GM12875 (cell line): Measurements from ENCODE around the gene DCAF8L2.

Experiments
- H3K4me3 ChIP-seq: one replicate; pipeline ENCODE4 v1.5.1; 2011; ENCODE audit warnings: low read depth, low read length, control low read depth
- TF ChIP-seq, protein P1 (sequence below): IDR thresholded peaks from 2 replicates; pipeline ENCODE4 v1.5.1; 2011; ENCODE audit warnings: low read depth, mild to moderate bottlenecking, control low read depth, inconsistent platforms, low read length, moderate library complexity, borderline replicate concordance; ENCODE audit not compliant: insufficient read depth

DCAF8L2 gene

DNA sequence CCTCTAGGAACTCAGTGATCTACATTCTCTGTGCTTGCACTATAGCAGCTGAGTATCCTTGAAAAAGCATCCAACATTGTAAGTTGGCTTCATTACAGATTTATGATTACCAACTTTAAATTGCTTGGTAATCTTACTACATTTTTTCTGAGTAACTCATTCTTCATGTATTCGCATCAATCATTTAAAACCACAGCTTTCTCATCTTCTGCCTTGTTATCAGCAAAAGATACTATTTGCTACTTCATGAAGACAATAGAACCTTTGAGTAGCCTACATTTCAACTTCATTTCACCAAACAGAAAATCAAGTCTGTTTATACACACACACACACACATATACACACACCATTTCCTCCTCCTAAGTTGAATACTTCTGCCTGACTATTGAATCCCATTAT lies 6.2 kb upstream of the DCAF8L2 start:
- no peak overlapping the region for H3K4me3 ChIP-seq
- TF ChIP-seq, protein P1, sequence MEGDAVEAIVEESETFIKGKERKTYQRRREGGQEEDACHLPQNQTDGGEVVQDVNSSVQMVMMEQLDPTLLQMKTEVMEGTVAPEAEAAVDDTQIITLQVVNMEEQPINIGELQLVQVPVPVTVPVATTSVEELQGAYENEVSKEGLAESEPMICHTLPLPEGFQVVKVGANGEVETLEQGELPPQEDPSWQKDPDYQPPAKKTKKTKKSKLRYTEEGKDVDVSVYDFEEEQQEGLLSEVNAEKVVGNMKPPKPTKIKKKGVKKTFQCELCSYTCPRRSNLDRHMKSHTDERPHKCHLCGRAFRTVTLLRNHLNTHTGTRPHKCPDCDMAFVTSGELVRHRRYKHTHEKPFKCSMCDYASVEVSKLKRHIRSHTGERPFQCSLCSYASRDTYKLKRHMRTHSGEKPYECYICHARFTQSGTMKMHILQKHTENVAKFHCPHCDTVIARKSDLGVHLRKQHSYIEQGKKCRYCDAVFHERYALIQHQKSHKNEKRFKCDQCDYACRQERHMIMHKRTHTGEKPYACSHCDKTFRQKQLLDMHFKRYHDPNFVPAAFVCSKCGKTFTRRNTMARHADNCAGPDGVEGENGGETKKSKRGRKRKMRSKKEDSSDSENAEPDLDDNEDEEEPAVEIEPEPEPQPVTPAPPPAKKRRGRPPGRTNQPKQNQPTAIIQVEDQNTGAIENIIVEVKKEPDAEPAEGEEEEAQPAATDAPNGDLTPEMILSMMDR: no peak

DNA sequence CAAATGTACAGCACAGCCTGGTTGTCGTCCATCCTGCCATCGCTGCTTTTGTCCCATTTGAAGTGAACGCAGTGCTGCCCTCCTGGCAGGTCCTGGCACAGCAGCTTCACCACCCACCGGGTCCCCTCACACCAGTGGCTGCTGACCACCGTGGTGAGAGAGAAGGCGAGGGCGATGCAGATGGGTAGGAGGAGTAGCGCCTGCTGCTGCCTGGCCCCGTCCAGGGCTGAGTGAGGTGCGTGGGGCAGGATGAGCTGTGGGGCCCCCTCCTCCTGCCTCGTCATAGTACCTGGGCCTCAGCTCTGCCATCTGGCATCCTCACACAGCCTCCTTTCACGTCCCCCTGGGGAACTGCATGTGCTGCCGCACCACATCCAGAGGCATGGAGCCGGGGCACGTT lies 1.8 kb downstream of the DCAF8L2 start:
- no peak overlapping the region for H3K4me3 ChIP-seq
- TF ChIP-seq, protein P1: no peak

DNA sequence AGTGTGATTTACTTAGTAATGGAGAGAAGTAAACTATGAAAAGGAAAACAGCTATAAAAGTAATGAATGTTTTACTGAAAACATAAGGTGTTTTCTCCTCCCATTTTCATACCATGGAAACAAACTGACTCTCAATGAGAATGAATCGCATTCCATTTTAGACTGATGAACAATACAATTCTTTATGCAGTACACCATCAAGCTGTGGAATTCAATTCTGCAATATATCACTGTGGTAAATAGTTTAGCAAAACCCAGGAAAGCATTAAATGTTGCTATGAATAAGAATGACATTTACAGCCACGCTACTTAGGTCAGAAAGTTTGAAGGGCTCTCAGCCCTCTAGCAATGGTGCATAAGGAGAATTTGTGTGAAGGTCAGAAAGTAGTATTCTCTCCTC lies 7.4 kb downstream of the DCAF8L2 start:
- TF ChIP-seq, protein P1: no peak
- no peak overlapping the region for H3K4me3 ChIP-seq

DNA sequence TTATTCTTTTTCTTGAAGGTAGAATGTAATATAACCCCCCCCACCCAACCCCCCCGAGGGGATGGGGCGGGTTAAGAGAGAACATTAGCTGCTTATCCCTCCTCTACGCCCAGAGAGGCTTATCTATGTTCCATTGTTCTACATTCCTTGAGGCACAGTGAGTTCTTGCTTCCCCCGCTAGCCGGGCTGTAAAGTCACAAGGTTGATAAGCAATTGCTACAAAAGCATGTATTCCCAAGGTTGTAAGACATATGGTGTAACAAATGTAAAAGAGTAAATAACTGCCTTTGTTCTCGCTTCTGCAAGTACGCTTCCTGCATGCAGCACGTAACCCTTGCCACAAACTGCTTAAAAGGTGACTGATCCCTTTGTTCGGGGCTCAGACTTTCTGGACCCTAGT lies 8.2 kb downstream of the DCAF8L2 start:
- no peak overlapping the region for H3K4me3 ChIP-seq
- TF ChIP-seq, protein P1: no peak

DNA sequence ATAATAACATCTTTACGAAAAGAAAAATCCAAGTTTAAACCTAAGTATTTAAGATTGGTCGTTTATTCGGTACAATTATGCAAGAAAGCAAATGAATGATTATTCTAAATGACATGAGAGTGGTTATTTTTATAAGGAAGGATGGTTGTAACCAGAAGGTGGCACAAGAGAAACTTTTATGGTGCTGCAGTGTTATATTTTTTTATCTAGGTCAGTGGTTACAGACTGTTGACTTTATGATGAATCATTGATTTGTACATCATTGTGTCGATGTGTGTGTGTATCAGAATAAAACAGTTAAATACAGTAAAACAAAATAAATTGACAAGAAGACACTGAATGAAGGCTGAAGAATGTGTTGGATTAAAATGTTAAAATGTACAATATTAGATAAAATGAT lies 9.8 kb downstream of the DCAF8L2 start:
- H3K4me3 ChIP-seq: no peak overlapping the region
- TF ChIP-seq, protein P1: no peak

DNA sequence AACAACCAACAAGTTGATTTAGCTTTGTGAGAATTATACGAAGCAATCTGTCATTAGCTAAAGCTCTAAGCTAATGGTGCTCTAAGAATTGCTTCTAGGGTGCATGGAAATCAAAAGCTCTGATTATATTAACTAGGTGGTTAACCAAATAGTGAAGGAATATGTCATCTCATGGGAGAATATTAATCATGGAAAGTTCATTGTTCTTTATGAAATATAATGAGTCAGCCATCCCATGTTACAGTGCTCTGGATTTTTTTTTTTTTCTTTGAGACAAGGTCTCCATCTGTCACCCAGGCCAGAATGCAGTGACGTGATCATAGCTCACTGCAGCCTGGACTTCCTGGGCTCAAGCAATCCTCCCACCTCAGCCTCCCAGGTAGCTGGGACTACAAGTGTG lies 10.5 kb downstream of the DCAF8L2 start:
- no peak overlapping the region for H3K4me3 ChIP-seq
- TF ChIP-seq, protein P1: no peak

DNA sequence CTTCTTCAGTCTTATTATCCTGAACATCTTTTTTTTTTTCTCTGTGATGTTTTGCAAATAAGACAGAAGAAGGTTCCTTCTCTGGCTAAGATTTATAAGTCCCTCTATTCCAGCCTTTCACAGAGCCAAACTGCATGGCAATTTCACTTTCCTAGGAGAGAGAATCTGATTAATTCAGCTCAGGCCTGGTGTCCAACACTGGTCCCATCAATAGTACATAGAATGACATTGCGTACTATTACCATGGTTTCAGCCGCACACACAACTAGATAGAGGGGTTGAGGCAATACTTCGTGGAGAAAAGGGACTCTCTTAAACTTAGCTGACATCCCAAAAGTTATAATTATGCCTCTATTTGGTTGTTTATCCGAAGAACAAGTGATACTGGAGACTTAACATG lies 18.5 kb downstream of the DCAF8L2 start:
- no peak overlapping the region for H3K4me3 ChIP-seq
- TF ChIP-seq, protein P1: no peak
